PC-3 (cell line): Measurements from ENCODE around the gene CMPK1. TPM values are rescaled to one million over a fixed set of nuclear protein-coding genes. Genes with fewer than 3 reads are reported as not detected.

ENCODE experiments used
- ATAC-seq: fragments of 200-7000 bp; cut with Tn5 transposase; 2 replicates; pipeline ENCODE4 v1.9.1; 2020; ENCODE audit warnings: mild to moderate bottlenecking, moderate library complexity
- BruUV-seq: library from RNA; stranded (reverse); fragments of 400-500 nt; replicated peaks from 2 replicates; lab custom pipeline; 2021; lab: Mats Ljungman, UMichigan
- CTCF ChIA-PET: fragments of 300-600 bp; sonication (Branson Sonifier 250); formaldehyde crosslinking; loops from one replicate; lab custom pipeline; 2022; ENCODE audit warnings: antibody characterized with exemption; lab: Charles Lee
- POLR2A ChIA-PET: fragments of 300-600 bp; sonication (Branson Sonifier 250); formaldehyde crosslinking; loops from one replicate; lab custom pipeline; 2022; ENCODE audit warnings: antibody characterized with exemption; ENCODE audit not compliant: unreplicated experiment; lab: Charles Lee
- DNase-seq: peaks from one replicate; pipeline ENCODE4 v3.0.0-alpha.2; 2015
- H2AFZ ChIP-seq: fragments of 300-600 bp; sonication (generic); 2 replicates; pipeline ENCODE4 v1.6.0; 2016; ENCODE audit warnings: antibody characterized with exemption, low read length
- H3F3A ChIP-seq: fragments of 300-600 bp; sonication (generic); one replicate; pipeline ENCODE4 v1.6.0; 2017; ENCODE audit warnings: antibody characterized with exemption, low read length, control low read depth, mild to moderate bottlenecking; ENCODE audit not compliant: unreplicated experiment
- H3K27ac ChIP-seq: fragments of 300-600 bp; sonication (generic); 2 replicates; pipeline ENCODE4 v1.5.1; 2016; ENCODE audit warnings: mild to moderate bottlenecking, low read length
- H3K27me3 ChIP-seq: fragments of 300-600 bp; sonication (generic); 2 replicates; pipeline ENCODE4 v1.6.1; 2016; ENCODE audit warnings: low read length, mixed read lengths
- H3K36me3 ChIP-seq: fragments of 300-600 bp; sonication (generic); 2 replicates; pipeline ENCODE4 v1.6.1; 2016; ENCODE audit warnings: low read depth, mixed run types, low read length, mixed read lengths
- H3K4me1 ChIP-seq: fragments of 300-600 bp; sonication (generic); 2 replicates; pipeline ENCODE4 v1.5.1; 2016; ENCODE audit warnings: low read length; ENCODE audit not compliant: insufficient read depth
- H3K4me2 ChIP-seq: fragments of 300-600 bp; sonication (generic); 2 replicates; pipeline ENCODE4 v1.6.0; 2016; ENCODE audit warnings: low read length
- H3K4me3 ChIP-seq: fragments of 300-600 bp; sonication (generic); 2 replicates; pipeline ENCODE4 v1.5.1; 2016; ENCODE audit warnings: mild to moderate bottlenecking, low read length, mixed read lengths
- H3K79me2 ChIP-seq: fragments of 300-600 bp; sonication (generic); 2 replicates; pipeline ENCODE4 v1.6.1; 2017; ENCODE audit warnings: low read length, mixed read lengths
- H3K9ac ChIP-seq: fragments of 300-600 bp; sonication (generic); 2 replicates; pipeline ENCODE4 v1.6.0; 2016; ENCODE audit warnings: mild to moderate bottlenecking, low read length
- H3K9me2 ChIP-seq: fragments of 300-600 bp; sonication (generic); replicated peaks from 2 replicates; pipeline ENCODE4 v1.6.1; 2016; ENCODE audit warnings: mixed run types, low read length, mixed read lengths
- H3K9me3 ChIP-seq: fragments of 300-600 bp; sonication (generic); 2 replicates; pipeline ENCODE4 v1.6.1; 2016; ENCODE audit warnings: low read length, mixed read lengths
- H4K20me1 ChIP-seq: fragments of 300-600 bp; sonication (generic); 2 replicates; pipeline ENCODE4 v1.6.1; 2016; ENCODE audit warnings: low read length, mixed read lengths
- EZH2 ChIP-seq: fragments of 300-600 bp; sonication (generic); IDR thresholded peaks from one replicate; pipeline ENCODE4 v1.6.1; 2017; ENCODE audit warnings: antibody characterized with exemption, mild to moderate bottlenecking, low read length; ENCODE audit not compliant: unreplicated experiment
- EZH2phosphoT487 ChIP-seq: fragments of 300-600 bp; sonication (generic); IDR thresholded peaks from 2 replicates; pipeline ENCODE4 v1.6.1; 2018; ENCODE audit warnings: mild to moderate bottlenecking, antibody characterized with exemption, low read length, borderline replicate concordance
- intact Hi-C: fragments of 100-400 bp; cut with micrococcal nuclease; formaldehyde crosslinking; loops from 2 replicates; pipeline ENCODE4 v1.9.0; 2023
- total RNA-seq: library from RNA; depleted of rRNA; stranded (reverse); fragments of >200 nt; gene quantifications from 2 replicates; pipeline ENCODE4 v1.2.3, GENCODE V29; 2014
- TF ChIP-seq, protein P1 (sequence below): fragments of 300-600 bp; sonication (generic); conservative IDR thresholded peaks from 2 replicates; pipeline ENCODE4 v1.5.1; 2017; ENCODE audit warnings: antibody characterized with exemption, low read depth, mild to moderate bottlenecking, low read length

CMPK1 gene
- total RNA-seq, 1 experiment from 2014 or later: 86.2 TPM

DNA sequence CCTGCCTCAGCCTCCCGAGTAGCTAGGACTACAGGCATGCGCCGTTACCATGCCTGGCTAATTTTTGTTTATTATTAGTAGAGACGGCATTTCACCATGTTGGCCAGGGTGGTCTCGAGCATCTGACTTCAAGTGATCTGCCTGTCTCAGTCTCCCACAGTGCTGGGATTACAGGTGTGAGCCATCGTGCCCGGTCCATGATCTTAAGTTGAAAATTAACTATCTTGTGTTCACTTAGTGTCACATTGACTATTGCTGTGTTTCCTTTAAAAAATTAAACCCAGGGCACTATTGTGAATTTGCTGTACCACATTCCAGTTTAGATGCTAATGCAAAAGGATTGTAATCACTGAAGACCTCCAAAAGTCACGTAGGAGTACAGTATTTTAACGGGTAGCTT, 14.1 kb downstream of the CMPK1 start:
- Histone ChIP-seq H3K27ac (no peak overlapping the region), H3K27me3 (no peaks in the 10 kb centered on the region), H4K20me1 (no peaks in the 10 kb centered on the region), H3K9me3 (no peaks in the 10 kb centered on the region), H3K36me3 (peaks cover 3% of the 10 kb centered on the region; the same call in 1 of the 2 replicates), H3K79me2 (peaks cover 63% of the 10 kb centered on the region), H3K9ac (no peak overlapping the region), H3K9me2 (no peaks in the 10 kb centered on the region), H3F3A (no peaks in the 10 kb centered on the region), H3K4me2 (no peak overlapping the region), H2AFZ (no peak overlapping the region), H3K4me1 (no peaks in the 10 kb centered on the region), H3K4me3 (no peak overlapping the region)
- TF ChIP-seq EZH2phosphoT487 (no peak), EZH2 (no peak)
- TF ChIP-seq, protein P1, sequence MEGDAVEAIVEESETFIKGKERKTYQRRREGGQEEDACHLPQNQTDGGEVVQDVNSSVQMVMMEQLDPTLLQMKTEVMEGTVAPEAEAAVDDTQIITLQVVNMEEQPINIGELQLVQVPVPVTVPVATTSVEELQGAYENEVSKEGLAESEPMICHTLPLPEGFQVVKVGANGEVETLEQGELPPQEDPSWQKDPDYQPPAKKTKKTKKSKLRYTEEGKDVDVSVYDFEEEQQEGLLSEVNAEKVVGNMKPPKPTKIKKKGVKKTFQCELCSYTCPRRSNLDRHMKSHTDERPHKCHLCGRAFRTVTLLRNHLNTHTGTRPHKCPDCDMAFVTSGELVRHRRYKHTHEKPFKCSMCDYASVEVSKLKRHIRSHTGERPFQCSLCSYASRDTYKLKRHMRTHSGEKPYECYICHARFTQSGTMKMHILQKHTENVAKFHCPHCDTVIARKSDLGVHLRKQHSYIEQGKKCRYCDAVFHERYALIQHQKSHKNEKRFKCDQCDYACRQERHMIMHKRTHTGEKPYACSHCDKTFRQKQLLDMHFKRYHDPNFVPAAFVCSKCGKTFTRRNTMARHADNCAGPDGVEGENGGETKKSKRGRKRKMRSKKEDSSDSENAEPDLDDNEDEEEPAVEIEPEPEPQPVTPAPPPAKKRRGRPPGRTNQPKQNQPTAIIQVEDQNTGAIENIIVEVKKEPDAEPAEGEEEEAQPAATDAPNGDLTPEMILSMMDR: no peak
- CTCF ChIA-PET: no interaction called here
- intact Hi-C loops: no loop called here
- no TSS peak for BruUV-seq
- POLR2A ChIA-PET: no interaction called here
- no peak for DNase-seq
- no peak for ATAC-seq

DNA sequence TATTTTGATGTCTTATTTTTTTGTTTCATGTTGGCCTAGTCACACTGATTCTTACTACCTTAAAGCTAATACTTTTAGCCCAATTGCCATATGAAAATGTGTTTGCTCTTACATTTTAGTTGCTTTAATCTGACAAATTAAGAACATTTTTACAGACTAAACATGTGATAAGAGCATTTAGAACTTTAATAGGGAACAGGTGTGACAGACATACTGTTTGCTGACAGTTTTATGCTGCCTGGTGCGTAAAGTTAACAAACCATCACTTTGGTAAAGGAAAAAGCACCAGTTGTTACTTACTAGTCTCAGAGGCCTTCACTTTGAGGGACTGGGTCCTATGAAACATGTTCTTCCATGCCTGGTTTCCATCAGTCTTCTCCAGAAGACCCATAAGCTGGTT, 14.7 kb downstream of the CMPK1 start:
- H3K9ac ChIP-seq: no peak overlapping the region
- ATAC-seq (no peak), DNase-seq (no peak)
- H2AFZ ChIP-seq: no peak overlapping the region
- POLR2A ChIA-PET: no interaction called here
- H3K4me1 ChIP-seq: no peaks in the 10 kb centered on the region
- no peaks in the 10 kb centered on the region for H3K9me3 ChIP-seq
- no peak overlapping the region for H3K4me3 ChIP-seq
- H3K36me3 ChIP-seq: peaks cover 3% of the 10 kb centered on the region; the same call in 1 of the 2 replicates
- no peak for TF ChIP-seq EZH2phosphoT487
- no peaks in the 10 kb centered on the region for H4K20me1 ChIP-seq
- peaks cover 68% of the 10 kb centered on the region for H3K79me2 ChIP-seq
- no peaks in the 10 kb centered on the region for H3K27me3 ChIP-seq
- no peaks in the 10 kb centered on the region for H3K9me2 ChIP-seq
- no peak overlapping the region for H3K4me2 ChIP-seq
- no TSS peak for BruUV-seq
- H3F3A ChIP-seq: no peaks in the 10 kb centered on the region
- intact Hi-C loops: no loop called here
- H3K27ac ChIP-seq: no peak overlapping the region
- CTCF ChIA-PET: no interaction called here

DNA sequence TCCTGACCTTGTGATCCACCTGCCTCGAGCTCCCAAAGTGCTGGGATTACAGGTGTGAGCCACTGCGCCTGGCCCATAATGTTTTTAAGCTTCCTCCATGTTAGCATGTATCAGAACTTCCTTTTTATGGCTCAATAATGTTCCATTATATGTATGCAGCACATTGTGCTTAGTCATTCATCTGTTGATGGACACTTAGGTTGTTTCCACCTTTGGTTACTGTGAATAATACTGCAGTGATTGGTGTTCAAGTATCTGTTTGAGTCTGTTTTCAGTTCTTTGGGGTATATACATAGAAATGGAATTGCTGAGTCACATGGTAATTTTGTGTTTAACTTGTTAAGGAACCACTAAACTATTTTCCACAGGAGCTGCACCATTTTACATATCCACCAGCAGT, 17.7 kb downstream of the CMPK1 start:
- H3F3A ChIP-seq: no peaks in the 10 kb centered on the region
- no peak for TF ChIP-seq EZH2phosphoT487
- TF ChIP-seq, protein P1: no peak
- no peak for TF ChIP-seq EZH2
- POLR2A ChIA-PET: no interaction called here
- intact Hi-C loops: no loop called here
- H3K36me3 ChIP-seq: peaks cover 3% of the 10 kb centered on the region; the same call in 1 of the 2 replicates
- no peak overlapping the region for H3K4me3 ChIP-seq
- no peaks in the 10 kb centered on the region for H3K27me3 ChIP-seq
- no peak overlapping the region for H3K4me2 ChIP-seq
- BruUV-seq: no TSS peak
- no peak overlapping the region for H2AFZ ChIP-seq
- H3K4me1 ChIP-seq: no peaks in the 10 kb centered on the region
- ATAC-seq: 0 out of 2 replicates have a peak, but pooled peaks have one; percentile 13
- H3K9me3 ChIP-seq: no peaks in the 10 kb centered on the region
- no peaks in the 10 kb centered on the region for H4K20me1 ChIP-seq
- DNase-seq: peak; percentile 34
- no peak overlapping the region for H3K9ac ChIP-seq
- H3K79me2 ChIP-seq: peaks cover 80% of the 10 kb centered on the region
- CTCF ChIA-PET: interaction anchor here (0.7 kb wide), 1 partner anchor 88 kb away, joined by 8 read pairs; no protein-coding TSS in a partner anchor
- H3K27ac ChIP-seq: peak overlapping the region; percentile 23; the same call in 1 of the 2 replicates
- no peaks in the 10 kb centered on the region for H3K9me2 ChIP-seq
